ENCODE measurements around the gene TCAIM. TPM values are rescaled to one million over a fixed set of nuclear protein-coding genes. Genes with fewer than 3 reads are reported as not detected.

Gene TCAIM
- total and polyA plus RNA-seq, 10 of the 15 experiments (the other 5 are each of a cell fraction or from before 2014, with no cell fraction given), result 14.5 to 22.9 (median 17.8) TPM

DNA sequence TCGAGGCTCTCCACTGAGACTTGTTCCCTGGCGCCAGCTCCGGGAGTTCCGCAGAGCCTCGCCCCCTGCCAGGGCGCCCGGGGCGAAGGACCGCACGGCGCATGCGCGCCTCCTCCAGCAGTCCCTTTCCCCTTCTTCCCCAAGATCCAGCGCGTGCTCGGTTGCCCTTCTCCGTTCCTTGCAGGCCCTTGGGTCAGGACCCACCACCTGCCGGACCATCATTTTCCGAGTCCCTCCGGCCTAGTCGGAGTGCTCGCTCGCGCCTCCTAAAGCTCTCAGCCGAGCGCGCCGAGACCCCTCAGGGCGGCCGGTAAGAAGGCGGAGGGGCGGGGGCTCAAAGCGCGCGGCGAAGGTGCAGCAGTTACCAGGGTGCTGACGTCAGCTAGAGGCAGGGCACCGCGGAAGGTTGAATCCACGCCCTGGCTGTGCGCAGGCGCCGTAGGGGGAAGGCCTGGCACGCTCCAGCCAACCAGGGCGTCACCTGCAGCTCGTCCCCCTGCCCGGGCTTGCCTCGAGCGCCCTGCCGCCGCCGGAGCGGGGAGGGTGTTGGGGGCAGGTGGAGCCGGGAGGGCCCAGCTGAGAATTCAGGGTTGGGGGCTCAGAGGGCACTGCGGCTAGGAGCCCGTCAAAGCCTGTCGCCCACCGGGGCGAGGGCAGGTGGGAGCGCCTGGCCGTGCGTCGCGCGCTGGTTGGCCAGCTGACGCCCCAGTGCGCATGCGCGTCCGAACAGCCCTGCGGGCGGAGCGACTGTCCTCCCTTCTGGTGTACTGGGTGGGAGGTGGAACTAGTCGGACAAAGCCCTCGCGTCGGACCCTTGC, at the start of gene TCAIM (continued):
- TF ChIP-seq, protein P1, sequence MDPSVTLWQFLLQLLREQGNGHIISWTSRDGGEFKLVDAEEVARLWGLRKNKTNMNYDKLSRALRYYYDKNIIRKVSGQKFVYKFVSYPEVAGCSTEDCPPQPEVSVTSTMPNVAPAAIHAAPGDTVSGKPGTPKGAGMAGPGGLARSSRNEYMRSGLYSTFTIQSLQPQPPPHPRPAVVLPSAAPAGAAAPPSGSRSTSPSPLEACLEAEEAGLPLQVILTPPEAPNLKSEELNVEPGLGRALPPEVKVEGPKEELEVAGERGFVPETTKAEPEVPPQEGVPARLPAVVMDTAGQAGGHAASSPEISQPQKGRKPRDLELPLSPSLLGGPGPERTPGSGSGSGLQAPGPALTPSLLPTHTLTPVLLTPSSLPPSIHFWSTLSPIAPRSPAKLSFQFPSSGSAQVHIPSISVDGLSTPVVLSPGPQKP (IDR thresholded peaks at IDR 0.05; ENCODE audit: low read depth, low read length), result no peak
- TF ChIP-seq, protein P2, sequence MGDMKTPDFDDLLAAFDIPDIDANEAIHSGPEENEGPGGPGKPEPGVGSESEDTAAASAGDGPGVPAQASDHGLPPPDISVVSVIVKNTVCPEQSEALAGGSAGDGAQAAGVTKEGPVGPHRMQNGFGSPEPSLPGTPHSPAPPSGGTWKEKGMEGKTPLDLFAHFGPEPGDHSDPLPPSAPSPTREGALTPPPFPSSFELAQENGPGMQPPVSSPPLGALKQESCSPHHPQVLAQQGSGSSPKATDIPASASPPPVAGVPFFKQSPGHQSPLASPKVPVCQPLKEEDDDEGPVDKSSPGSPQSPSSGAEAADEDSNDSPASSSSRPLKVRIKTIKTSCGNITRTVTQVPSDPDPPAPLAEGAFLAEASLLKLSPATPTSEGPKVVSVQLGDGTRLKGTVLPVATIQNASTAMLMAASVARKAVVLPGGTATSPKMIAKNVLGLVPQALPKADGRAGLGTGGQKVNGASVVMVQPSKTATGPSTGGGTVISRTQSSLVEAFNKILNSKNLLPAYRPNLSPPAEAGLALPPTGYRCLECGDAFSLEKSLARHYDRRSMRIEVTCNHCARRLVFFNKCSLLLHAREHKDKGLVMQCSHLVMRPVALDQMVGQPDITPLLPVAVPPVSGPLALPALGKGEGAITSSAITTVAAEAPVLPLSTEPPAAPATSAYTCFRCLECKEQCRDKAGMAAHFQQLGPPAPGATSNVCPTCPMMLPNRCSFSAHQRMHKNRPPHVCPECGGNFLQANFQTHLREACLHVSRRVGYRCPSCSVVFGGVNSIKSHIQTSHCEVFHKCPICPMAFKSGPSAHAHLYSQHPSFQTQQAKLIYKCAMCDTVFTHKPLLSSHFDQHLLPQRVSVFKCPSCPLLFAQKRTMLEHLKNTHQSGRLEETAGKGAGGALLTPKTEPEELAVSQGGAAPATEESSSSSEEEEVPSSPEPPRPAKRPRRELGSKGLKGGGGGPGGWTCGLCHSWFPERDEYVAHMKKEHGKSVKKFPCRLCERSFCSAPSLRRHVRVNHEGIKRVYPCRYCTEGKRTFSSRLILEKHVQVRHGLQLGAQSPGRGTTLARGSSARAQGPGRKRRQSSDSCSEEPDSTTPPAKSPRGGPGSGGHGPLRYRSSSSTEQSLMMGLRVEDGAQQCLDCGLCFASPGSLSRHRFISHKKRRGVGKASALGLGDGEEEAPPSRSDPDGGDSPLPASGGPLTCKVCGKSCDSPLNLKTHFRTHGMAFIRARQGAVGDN (IDR thresholded peaks at IDR 0.05), result peak; percentile 99
- TF ChIP-seq MTA3 (IDR thresholded peaks at IDR 0.05; ENCODE audit: borderline replicate concordance, low read length) (no peak), ZNF24 (IDR thresholded peaks at IDR 0.05) (no peak), ASH2L (IDR thresholded peaks at IDR 0.05; ENCODE audit: borderline replicate concordance, low read depth) (peak; percentile 70; the same call in 1 of the 2 replicates), RBBP5 (conservative IDR thresholded peaks at IDR 0.05) (no peak), HDGF (IDR thresholded peaks at IDR 0.05) (peak; percentile 97; the same call in 1 of the 2 replicates), BMI1 (IDR thresholded peaks at IDR 0.05; ENCODE audit: borderline replicate concordance) (no peak), ATF7 (IDR thresholded peaks at IDR 0.05; ENCODE audit: low read depth) (peak; percentile 91), TCF7 (IDR thresholded peaks at IDR 0.05; ENCODE audit: borderline replicate concordance) (no peak), NR2F1 (conservative IDR thresholded peaks at IDR 0.05) (0 out of 2 replicates have a peak, but pooled peaks have one; percentile 42), RB1 (IDR thresholded peaks at IDR 0.05; ENCODE audit: borderline replicate concordance) (peak; percentile 68; the same call in 1 of the 2 replicates), LARP7 (IDR thresholded peaks at IDR 0.05) (peak; percentile 39; the same call in 1 of the 2 replicates)
- TF ChIP-seq, protein P3, sequence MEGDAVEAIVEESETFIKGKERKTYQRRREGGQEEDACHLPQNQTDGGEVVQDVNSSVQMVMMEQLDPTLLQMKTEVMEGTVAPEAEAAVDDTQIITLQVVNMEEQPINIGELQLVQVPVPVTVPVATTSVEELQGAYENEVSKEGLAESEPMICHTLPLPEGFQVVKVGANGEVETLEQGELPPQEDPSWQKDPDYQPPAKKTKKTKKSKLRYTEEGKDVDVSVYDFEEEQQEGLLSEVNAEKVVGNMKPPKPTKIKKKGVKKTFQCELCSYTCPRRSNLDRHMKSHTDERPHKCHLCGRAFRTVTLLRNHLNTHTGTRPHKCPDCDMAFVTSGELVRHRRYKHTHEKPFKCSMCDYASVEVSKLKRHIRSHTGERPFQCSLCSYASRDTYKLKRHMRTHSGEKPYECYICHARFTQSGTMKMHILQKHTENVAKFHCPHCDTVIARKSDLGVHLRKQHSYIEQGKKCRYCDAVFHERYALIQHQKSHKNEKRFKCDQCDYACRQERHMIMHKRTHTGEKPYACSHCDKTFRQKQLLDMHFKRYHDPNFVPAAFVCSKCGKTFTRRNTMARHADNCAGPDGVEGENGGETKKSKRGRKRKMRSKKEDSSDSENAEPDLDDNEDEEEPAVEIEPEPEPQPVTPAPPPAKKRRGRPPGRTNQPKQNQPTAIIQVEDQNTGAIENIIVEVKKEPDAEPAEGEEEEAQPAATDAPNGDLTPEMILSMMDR (IDR thresholded peaks at IDR 0.05 in 2 of 3, conservative IDR thresholded peaks at IDR 0.05 in 1 of 3; ENCODE audit: control insufficient read depth in 2 of 3, extremely low read depth in 1 of 3, insufficient read depth in 1 of 3, low read depth in 3 of 3, low read length in 3 of 3), result no peak
- TF ChIP-seq, protein P4, sequence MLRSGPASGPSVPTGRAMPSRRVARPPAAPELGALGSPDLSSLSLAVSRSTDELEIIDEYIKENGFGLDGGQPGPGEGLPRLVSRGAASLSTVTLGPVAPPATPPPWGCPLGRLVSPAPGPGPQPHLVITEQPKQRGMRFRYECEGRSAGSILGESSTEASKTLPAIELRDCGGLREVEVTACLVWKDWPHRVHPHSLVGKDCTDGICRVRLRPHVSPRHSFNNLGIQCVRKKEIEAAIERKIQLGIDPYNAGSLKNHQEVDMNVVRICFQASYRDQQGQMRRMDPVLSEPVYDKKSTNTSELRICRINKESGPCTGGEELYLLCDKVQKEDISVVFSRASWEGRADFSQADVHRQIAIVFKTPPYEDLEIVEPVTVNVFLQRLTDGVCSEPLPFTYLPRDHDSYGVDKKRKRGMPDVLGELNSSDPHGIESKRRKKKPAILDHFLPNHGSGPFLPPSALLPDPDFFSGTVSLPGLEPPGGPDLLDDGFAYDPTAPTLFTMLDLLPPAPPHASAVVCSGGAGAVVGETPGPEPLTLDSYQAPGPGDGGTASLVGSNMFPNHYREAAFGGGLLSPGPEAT (IDR thresholded peaks at IDR 0.05; ENCODE audit: low read depth), result peak; percentile 45; the same call in 1 of the 2 replicates
- TF ChIP-seq, protein P5, sequence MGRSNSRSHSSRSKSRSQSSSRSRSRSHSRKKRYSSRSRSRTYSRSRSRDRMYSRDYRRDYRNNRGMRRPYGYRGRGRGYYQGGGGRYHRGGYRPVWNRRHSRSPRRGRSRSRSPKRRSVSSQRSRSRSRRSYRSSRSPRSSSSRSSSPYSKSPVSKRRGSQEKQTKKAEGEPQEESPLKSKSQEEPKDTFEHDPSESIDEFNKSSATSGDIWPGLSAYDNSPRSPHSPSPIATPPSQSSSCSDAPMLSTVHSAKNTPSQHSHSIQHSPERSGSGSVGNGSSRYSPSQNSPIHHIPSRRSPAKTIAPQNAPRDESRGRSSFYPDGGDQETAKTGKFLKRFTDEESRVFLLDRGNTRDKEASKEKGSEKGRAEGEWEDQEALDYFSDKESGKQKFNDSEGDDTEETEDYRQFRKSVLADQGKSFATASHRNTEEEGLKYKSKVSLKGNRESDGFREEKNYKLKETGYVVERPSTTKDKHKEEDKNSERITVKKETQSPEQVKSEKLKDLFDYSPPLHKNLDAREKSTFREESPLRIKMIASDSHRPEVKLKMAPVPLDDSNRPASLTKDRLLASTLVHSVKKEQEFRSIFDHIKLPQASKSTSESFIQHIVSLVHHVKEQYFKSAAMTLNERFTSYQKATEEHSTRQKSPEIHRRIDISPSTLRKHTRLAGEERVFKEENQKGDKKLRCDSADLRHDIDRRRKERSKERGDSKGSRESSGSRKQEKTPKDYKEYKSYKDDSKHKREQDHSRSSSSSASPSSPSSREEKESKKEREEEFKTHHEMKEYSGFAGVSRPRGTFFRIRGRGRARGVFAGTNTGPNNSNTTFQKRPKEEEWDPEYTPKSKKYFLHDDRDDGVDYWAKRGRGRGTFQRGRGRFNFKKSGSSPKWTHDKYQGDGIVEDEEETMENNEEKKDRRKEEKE (IDR thresholded peaks at IDR 0.05), result peak; percentile 83
- TF ChIP-seq, protein P6, sequence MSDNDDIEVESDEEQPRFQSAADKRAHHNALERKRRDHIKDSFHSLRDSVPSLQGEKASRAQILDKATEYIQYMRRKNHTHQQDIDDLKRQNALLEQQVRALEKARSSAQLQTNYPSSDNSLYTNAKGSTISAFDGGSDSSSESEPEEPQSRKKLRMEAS (IDR thresholded peaks at IDR 0.05; ENCODE audit: low read depth, low read length), result peak; percentile 62

All from GM12878 (cell line).